GM10847 (cell line): ENCODE results near the gene C14orf132.

Source experiments
- POLR2A ChIP-seq: IDR thresholded peaks from 2 replicates; pipeline ENCODE4 v1.6.1; 2011; ENCODE audit not compliant: insufficient read length; ENCODE audit errors: extremely low read depth

The C14orf132 gene

DNA sequence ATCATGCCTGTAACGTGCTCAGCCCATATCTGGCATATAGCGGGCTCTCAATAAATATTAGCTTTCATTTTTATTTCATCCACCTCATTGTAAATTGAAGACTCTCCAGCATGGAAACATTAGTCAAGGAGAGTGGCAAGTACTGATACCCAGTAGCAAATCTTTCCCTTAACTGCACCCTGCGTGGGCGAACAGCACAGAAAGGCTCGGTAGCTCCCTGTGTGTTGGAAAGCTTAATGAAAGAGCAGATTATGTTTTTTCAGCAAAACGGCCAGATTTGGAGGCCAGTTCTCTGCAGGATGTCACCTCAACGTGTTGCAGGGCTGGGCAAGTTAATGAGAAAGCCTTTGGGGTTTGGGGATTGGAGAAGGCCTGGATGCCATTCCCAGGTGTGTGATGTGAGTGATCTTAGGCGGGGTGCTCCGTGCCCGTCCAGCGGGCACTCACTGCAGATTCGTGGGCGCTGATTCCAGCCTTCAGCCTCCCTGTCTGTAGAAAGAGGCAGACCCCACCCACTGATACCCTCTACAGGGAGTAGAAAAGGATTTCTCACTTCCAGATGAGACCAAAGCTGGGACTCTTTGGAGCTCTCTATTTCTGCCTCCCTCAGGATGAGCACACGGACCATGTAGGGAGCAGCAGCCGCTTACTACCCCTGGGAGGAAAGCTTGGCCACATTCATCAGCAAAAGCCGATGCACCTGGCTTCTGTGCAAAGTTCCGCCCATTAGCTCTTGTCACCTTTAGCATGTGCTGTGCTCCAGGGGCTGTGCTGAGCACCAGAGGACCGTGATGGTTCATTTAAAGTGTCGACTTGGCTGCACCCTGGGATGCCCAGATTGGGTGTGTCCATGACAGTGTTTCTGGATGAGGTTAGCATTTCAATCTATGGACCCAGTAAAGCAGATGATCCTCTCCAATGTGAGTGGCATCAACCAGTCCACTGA lies 29.1 kb downstream of the C14orf132 start:
- TF ChIP-seq POLR2A: no peak

DNA sequence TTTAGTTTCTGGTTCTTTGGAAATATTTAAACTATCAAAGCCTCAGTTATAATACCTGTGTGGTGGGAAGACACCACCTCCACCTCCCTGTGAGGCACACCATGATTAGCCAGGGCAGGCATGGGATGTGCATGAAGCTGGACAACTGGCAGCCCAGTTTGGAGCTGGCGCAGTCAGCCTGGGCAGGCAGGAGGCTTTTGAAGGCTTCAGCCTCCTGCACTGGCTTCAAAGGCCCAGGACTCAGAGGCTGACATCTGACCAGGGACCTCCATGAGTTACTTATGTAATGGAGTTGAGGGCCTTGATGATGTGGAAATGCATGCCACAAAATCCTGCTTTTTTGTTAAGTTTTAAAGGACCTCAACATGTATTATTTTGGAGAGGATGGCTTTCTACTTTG lies 30.3 kb downstream of the C14orf132 start:
- TF ChIP-seq POLR2A: no peak

DNA sequence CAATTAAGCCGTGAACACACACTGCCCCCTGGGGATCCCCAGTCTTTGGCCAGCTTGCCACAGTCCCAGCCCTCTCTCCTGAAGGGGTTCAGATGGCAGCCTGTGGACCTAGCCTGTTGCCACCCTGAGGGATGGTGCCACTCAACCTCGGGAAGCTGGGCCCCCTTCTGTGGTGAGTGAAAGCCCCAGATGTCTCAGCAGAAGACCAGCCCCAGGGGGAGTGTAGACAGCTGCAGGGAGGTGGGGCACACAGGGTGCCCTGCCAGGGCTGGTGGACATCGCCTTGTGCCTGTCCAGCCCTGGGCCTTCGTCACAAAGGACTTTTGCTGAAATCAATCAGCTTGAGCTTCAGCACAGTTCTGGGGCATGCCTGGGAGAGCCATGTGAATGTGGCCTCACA lies 32.4 kb downstream of the C14orf132 start:
- TF ChIP-seq POLR2A: no peak

DNA sequence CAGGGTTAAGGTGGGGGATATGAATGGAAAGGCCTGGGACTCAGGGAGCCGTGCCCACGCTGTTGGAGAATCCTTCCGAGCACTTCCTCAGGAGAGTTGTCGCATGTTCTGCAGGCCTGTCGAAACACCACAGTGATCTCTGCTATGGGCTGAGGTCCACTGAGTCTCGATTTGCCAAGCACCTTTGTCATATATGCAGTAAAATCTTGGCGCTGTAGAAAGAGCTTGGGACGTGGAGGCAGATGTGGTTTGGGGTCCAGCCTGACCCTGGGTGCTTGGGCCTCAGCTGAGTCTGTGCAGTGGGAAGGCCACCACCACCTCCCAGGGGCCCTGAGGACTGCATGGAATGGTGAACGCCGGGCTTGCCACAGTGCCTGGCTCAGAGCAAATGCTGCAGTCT lies 32.9 kb downstream of the C14orf132 start:
- TF ChIP-seq POLR2A: no peak

DNA sequence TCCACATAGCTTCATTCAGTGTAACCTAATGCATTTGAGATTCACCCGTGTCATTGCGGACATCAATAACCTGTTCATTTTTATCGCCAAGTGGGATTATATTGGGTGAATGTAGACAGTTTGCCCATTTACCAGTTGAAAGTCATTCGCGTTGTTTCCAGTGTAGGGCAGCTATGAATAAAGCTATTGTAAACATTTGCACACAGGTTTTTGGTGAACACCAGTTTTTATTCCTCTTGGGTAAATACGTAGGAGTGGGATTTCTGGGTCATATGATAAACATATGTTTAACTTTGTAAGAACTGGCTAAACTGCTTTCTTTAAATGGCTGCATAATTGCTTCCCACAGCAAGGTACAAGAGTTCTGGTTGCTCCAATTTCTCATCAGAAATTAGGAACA lies 33.6 kb downstream of the C14orf132 start:
- TF ChIP-seq POLR2A: no peak

DNA sequence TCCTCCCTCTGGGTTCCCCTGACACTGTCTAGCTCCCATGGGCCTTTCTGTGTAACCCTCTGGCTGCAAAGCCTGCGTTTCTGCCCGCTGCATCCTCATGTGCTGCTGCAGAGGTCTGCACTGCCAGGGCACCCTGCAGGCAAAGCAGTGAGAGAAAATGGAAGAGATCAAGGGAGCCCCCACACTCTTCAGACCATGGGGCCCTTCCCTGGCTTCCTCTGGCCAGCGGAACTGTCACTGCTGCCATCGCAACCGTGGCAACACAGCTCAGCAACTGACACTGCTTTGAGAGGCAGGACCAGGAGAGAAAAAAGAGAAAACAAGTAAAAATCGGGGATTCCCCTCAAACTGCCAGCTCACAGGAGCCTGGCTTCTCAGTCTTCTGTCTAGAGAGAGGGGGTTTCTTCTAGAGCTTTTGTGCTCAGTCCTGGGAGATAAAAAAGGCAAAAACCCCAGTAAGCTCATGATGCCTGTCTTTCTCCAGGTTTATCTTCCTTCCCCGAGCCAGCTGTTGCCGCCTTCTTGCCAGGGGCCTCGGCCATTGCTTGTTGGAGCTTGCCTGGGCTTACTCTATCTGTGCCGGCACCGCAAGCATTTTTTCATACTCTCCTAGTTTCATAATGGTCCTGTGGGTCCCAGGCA lies 38.9 kb downstream of the C14orf132 start:
- no peak for TF ChIP-seq POLR2A

DNA sequence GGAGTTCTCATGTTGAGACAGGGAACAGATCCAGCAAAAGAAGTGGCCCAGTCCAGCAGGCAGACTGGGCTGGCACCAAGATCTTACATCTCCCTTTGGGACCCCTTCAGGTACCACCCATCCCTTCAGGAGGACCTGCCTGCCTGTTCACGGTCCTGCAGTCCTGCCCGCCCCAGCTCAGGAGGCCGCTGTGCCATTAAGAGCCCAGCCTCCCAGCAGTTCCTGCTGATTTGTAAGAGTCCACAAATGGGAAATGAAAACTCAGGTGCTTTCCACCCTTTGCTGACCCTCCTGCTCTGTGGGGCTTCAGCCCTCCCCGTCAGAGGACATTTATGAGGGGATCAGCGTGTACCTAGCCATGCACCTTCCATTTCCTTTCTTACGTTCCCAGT lies 39.5 kb downstream of the C14orf132 start:
- TF ChIP-seq POLR2A: no peak

DNA sequence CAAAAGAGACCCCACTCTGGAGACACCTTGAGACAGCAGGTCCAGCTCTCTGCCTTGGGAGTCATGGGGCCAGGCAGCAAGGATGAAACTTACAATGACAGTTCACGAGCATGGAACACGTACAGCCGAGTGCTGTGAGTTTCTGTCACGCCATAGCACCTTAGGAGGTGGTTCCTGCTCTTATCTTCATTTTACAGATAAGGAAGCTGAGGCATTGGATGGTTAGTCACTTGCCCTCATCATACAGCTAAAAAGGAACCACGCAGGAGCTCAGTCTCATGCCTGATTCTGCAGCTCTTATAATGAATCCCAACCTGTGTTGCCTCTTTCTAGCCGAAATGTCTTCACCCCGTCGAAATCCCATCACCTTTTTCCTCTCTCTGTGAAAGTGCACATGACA lies 39.9 kb downstream of the C14orf132 start:
- TF ChIP-seq POLR2A: no peak

DNA sequence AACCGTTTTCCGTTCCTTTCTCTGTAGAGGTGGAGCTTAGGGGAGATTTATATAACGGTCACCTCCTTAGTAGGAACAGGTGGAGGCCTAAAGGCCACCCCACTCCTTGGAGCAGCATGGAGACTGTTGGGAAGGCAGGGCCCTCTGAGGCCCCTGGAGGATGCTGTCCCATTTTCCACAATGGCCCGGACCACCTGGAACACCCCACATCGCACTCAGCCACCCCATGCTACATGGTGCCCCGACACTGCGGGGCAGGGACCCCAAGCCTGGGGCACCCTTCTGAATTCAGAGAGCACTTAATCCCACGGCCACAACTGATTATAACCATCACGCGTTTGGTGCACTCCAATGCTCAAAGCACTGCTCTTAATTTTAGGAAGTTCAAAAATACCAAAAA lies 41.4 kb downstream of the C14orf132 start:
- no peak for TF ChIP-seq POLR2A

DNA sequence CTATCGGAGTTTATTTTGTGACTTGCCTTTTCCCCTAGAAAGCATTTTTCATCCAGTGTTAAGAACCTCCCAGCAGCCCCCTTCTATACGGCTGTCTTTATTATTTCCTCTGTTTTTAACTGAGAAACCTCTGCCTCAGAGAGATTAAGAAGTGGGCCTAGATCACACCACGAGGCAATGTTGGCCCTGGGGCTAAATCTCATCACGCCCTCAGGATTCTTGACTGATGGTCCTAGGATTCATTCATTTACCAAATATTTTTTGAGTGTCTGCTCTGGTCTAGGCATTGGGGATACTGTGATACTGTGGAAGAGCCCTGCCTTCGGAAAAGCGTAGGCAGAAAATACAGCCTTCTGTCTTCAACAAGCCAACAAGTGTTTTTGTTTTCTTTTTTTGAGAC lies 42.1 kb downstream of the C14orf132 start:
- no peak for TF ChIP-seq POLR2A

DNA sequence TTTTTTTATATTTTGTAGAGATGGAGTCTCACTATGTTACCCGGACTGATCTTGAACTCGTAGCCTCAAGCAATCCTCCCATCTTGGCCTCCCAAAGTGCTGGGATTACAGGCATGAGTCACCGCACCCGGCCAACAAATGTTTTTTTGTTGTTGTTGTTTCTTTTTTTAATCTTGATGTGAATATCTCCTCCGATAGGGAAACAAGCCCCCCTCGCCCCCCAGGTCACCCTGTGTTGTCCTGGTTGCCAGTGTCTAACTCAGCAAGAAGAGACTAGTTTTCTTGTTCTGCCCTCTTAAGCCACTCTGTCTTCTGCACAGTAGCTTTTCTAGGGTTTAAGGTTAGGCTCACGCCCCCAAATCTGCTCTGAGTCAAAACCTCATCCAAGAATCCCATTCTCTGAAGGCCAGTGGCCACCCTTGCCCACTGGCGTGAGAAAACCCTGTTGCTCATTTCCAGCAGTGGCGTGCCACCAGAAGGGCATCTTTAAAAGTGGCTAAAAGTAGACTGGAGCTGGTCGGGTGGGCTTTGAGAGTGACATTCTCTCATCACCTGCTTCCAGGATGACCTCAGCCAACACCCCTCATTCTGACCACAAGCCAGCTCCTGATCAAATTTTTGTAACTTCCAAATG lies 42.7 kb downstream of the C14orf132 start:
- TF ChIP-seq POLR2A: no peak

DNA sequence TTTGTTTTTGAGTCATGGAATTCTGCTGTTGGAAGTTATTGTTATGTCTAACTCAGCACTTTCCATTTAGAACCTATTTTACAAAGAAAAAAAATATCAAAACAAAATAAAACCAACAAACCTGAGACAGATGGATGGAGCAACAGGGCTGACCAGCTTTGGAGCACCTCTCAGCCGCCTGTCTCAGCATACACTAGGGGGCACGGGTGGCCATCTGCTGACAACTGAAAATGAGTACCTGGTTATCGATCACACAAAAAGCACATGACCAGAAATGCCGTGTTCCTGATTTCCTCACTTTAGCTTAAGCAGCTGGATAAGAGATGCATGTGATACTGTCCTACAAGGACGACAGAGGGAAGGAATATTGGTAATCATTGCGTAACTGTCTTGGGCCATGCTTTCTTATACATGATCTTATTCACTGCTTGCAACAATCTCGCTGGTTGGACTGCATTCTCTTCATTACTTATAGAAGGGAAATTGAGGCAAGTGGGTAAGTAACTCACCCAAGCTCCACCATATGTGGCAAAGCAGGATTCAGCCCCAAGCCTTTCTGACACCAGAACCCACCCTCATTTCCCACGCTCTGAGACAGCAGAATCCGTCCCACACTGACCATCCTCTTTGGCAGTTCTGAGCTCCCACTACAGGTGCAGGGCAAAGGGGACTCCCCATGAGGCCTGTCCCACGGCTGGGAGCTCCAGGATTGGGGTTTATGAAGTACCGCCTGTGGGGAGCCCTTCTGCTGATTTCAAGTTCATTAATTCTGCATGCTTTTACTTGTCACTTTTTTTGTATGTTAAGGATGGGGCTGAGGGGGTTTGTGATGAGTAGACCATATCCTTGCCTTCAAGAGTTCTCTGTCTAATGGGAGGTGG lies 43.5 kb downstream of the C14orf132 start:
- no peak for TF ChIP-seq POLR2A

DNA sequence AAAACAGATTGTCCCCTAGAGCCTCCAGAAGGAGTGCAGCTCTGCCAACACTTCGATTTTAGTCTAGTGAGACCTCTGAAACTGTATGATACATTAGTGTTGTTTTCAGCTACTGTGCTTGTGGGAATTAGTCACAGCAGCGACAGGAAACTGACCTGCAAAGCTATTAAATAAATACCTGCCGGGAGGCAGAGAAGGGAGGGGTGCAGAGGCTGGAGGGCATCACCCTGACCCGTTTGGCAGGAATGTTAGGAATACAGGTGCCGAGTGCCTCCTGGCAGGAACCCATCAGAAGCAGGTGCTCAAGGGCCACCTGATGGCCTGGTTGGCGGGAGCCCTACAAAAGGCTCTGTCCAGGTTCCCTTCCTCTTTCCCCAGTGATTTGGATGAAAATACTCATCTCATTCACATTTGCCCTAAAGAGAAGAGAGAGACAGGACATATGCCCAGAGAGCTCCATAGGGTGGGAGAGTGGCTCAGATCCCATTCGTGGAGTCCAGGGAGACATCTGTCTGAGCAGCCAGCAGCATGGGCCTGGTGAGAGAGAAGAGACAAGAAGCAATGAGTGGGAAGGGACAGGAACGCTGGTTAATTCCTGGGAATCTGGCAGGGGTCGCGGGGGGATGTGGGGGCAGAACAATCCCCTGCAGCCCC lies 44.6 kb downstream of the C14orf132 start:
- TF ChIP-seq POLR2A: no peak

DNA sequence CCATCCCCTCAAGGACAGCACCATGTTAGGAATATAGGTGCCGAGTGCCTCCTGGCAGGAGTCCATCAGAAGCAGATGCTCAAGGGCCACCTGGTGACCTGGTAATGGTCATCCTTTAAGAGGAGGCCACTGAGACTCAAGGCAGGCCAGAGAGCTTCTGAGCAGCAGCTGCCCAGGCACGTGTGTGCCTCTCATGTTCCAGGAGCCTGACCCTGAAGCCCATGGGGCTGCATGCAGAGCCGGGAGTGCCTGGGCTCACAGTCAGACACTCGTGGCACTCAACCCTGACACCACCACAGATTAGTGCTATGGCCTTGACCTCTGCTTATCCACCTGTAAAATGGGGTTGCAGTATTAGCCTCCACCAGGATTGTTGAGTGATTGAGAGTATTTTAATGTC lies 45.6 kb downstream of the C14orf132 start:
- no peak for TF ChIP-seq POLR2A

DNA sequence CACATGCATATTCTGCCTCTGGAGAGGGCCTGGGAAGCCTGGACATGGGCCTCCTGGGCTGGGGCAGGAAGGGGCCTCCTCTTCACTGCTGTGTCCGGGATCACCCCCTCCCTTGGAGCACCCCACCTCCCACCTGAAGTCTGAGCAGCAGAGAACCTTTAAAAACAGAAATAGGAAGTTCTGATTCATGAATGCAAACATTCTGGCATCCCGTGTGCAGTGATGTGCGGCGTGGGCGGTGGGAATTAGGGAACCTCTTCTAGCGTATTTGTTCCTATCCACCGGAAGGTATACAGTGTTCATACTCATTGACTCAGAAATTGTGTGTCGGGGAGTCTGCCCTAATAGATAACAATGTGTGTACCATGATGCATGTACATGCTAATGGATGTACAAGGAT lies 46.2 kb downstream of the C14orf132 start:
- TF ChIP-seq POLR2A: no peak
